Measurements from ENCODE around the gene ISCU.
A peak's percentile ranks its signal among the peaks of the same experiment; 100 is the strongest.
"Not testable (repeated sequence)": the region's sequence is repeated elsewhere in the genome, so short reads cannot be mapped to it uniquely, and the experiment has no call there.

ISCU gene

DNA sequence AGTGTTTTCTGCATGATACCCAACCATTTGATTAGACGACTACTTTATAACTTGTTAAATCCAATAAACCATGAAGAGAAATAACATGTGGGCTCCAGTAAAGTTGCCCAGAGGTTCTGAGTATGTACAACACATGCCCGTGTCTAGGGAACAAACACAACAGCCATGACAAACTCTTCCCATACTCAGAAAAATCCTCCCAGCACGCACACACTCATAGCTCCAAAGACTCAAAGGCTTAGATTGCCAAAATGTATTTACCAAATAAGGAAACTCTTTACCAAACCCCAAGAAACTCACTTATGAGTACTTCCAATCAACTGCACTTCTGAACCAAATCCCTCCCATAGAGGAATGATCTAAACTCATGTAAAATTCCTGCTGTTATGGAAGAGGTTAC is 18.7 kb upstream of the ISCU start:
- no peak for DNase-seq (ENCODE audit: low read depth)

- DNase-seq (ENCODE audit: low read depth): no peak
These were observed 14.7 kb upstream of the ISCU start for GRCh38 chr12:108547686-108548085.

GRCh38 chr12:108548954-108549521 is 13.4 kb upstream of the ISCU start:
- DNase-seq (ENCODE audit: low read depth): no peak

DNA sequence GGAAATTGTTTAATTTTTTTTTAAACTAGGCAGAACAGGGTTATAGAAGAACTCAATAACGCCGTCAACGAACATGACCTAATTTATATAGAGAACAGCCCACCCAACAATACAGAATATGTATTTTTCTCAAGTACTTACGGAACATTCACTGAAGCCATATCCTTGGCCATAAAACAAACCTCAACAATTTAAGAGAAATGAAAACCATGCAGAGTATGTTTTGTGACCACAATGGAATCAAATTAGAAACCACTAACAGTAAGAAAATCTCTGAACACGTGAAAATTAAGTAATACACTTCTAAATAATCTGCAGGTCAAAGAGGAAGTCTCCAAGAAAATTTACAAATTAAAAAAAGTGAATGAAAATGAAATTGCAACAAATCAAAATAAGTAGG is 10.9 kb upstream of the ISCU start:
- DNase-seq (ENCODE audit: low read depth): peak; percentile 87

- no peak for DNase-seq (ENCODE audit: low read depth)
These were observed 8.6 kb upstream of the ISCU start for GRCh38 chr12:108553799-108554198.

DNA sequence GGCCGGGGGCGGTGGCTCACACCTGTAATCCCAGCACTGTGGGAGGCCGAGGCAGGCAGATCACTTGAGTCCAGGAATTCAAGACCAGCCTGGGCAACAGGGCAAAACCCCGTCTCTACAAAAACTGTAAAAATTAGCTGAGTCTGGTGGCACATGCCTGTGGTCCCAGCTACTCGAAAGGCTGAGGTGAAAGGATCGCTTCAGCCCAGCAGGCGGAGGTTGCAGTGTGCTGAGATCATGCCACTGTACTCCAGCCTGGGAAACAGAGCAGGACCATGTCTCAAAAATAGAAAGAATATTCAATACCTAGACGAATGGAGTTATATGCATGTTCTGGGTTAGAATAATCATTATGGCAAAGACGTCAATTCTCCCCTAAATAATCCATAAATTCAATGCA is 7.0 kb upstream of the ISCU start:
- DNase-seq (ENCODE audit: low read depth): not testable (repeated sequence)

- no peak for DNase-seq (ENCODE audit: low read depth)
These were observed 3.3 kb upstream of the ISCU start for GRCh38 chr12:108559007-108559655.

GRCh38 chr12:108559748-108560147 is 2.6 kb upstream of the ISCU start:
- DNase-seq (ENCODE audit: low read depth): no peak

GRCh38 chr12:108560321-108560721 is 2.1 kb upstream of the ISCU start:
- peak; percentile 98 for DNase-seq (ENCODE audit: low read depth)

DNA sequence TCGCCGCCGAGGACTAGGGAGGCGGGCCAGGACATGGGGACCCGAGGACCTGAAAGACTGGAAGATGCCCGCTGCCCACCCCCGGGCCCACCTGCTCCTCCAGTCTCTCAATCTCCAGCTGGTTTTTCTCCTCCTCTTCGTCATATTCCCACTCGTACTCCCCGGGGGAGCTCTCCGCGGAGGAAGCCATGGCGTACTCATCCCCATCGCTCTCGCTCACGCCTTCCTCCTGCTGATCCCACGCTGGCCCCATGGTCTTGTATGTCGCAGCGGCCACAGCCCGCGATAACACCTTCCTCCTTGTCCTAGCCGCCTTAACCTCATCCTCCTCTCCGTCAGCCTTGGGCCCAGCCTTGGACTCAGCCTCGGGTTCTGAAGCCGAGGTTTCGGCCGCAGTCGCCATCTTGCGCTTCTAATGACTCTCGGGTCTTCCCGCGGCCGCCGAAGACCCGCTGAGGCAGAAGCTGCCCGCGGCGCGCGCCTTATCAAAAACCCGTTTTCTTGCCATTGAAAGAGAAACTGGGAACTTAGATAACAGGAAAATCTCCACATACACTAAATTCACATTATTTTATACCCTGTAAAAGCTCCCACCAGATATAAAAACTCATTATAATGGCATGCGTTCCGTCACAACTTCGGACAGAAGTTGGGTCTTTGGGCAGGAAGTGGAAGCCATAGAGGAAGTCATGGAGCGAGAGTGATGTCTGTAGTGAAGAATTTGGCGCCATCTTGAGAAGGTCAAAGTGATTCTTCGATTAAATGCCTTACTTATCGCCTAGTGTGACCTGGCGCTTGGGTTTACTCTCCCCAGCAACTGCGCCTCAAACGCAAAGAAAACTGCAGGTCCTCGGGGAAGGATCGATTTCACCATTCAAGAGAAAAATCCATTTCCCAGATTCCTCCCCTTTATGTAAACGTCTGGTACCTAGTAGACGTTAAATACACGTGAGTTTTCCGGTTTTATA is 1.4 kb upstream of the ISCU start, which contains the start of gene SART3:
SART3 (minus strand) TSS at position 422 of the 968 bp plus-strand sequence; CDS start at position 403, 19 bp downstream.
- DNase-seq (ENCODE audit: low read depth): peak; percentile 86

GRCh38 chr12:108561852-108562347 is 496 bp upstream of the ISCU start:
- no peak for DNase-seq (ENCODE audit: low read depth)

- DNase-seq (ENCODE audit: low read depth): peak; percentile 88
These were observed 874 bp downstream of the ISCU start for GRCh38 chr12:108563136-108563803.

GRCh38 chr12:108563804-108564151 is 1.4 kb downstream of the ISCU start:
- no peak for DNase-seq (ENCODE audit: low read depth)

DNA sequence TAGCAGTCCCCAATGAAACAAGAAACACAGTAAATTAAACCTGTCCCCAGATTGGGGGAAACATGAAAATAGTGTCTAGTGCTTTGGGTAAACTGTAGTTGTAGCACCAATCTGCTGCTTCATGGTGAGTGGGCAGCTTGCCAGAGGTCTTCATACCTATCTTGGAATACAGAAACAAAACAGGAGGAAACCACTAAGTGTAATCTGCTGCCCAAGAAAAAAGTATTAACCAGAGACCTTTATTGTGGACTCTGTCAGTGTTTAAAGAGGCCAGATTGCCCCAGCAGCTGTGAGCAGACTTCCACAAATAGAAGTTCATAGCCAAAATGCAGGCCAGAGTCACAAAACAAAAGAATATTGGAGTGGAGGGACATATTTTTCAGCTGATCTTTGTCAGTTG is 2.3 kb downstream of the ISCU start:
- peak; percentile 16 for DNase-seq (ENCODE audit: low read depth)

DNA sequence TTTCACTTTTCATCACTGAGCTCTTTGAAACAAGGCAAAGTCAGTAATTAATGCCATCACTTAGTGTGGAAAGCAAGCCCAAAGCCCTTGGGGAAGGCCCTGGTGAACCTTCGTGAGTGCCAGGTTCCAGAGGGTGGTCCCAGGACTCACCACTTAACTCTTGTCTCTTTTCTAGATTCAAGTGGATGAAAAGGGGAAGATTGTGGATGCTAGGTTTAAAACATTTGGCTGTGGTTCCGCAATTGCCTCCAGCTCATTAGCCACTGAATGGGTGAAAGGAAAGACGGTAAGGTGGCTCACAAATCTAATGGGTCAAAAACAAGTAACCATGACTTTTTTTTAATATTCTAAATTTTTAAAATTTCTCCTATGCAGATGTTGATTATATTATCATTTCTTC is 2.8 kb downstream of the ISCU start:
- DNase-seq (ENCODE audit: low read depth): no peak

DNA sequence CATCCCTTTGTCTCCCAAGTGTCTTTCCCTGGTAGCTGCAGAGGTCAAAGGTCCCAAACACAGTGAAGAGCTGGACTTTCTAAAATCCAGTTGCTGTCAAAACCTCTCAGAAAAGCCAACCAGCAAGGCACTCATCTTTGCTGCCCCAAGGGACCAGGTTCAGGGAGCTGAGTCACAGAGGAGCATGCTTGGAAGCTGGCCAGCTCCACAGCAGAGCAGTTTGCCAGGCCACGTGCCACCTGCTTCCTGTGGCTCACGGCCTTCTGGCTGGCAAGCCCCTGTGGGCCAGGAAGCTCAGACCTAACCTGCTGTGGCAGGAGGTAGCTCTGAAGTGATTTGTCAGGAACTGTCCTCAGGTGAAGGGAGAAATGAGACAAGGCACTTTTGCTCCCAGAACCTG is 3.6 kb downstream of the ISCU start:
- DNase-seq (ENCODE audit: low read depth): peak; percentile 75

- DNase-seq (ENCODE audit: low read depth): no peak
These were observed 4.1 kb downstream of the ISCU start for GRCh38 chr12:108566452-108566851.

- DNase-seq (ENCODE audit: low read depth): no peak
These were observed 5.3 kb downstream of the ISCU start for GRCh38 chr12:108567406-108568337.

- DNase-seq (ENCODE audit: low read depth): no peak
These were observed 6.2 kb downstream of the ISCU start for GRCh38 chr12:108568338-108569154.

Data from amniotic epithelial cell (primary cell).